NCI-H82 treated with DMSO at 0.1 percent for 48 hours (cell line): ENCODE data around the gene AIFM3.

ENCODE experiments used
- DNase-seq: peaks from one replicate; lab custom pipeline; 2025; ENCODE audit not compliant: unreplicated experiment; lab: John Stamatoyannopoulos, UW

The AIFM3 gene

DNA sequence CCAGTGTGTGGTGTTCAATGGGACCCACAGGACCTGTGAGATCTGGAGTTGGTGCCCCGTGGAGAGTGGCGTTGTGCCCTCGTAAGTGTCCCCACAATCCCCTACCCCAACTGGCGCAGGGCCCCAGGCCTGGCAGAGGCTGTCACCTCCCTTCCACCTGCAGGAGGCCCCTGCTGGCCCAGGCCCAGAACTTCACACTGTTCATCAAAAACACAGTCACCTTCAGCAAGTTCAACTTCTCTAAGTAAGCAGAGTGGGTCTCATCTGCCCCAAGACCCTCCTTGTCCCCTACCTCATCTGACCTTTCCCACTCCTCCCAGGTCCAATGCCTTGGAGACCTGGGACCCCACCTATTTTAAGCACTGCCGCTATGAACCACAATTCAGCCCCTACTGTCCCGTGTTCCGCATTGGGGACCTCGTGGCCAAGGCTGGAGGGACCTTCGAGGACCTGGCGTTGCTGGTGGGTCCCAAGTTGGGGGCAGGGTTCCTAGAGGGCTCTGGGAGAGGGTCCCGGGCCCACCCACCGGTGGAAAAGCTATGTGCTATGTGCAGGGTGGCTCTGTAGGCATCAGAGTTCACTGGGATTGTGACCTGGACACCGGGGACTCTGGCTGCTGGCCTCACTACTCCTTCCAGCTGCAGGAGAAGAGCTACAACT, 56.0 kb downstream of the AIFM3 start:
- no peak for DNase-seq

DNA sequence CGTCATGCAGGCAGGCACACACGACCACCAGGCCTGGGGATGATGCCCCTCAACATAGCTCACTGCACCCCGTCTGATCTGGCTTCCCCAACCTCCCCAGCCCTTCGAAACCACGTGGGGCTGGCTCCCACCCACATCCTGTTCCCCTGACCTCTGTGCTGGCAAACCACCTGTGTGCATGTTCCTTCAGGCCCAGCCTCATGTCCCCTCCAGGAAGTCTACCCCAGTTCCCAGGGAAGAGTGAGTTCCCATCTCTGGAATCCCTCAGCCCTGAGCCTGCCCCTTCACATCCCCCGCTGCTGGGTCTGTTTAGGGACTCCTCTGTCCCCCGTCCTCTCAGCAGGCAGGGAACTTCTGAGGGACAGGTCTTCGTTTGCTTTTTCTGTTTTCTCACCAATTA, 58.2 kb downstream of the AIFM3 start:
- no peak for DNase-seq

GRCh38 chr22:21025763-21026755, 59.0 kb downstream of the AIFM3 start:
- DNase-seq, result no peak

- DNase-seq, result peak; percentile 52
Measured at GRCh38 chr22:21026783-21027692, 60.0 kb downstream of the AIFM3 start.

DNA sequence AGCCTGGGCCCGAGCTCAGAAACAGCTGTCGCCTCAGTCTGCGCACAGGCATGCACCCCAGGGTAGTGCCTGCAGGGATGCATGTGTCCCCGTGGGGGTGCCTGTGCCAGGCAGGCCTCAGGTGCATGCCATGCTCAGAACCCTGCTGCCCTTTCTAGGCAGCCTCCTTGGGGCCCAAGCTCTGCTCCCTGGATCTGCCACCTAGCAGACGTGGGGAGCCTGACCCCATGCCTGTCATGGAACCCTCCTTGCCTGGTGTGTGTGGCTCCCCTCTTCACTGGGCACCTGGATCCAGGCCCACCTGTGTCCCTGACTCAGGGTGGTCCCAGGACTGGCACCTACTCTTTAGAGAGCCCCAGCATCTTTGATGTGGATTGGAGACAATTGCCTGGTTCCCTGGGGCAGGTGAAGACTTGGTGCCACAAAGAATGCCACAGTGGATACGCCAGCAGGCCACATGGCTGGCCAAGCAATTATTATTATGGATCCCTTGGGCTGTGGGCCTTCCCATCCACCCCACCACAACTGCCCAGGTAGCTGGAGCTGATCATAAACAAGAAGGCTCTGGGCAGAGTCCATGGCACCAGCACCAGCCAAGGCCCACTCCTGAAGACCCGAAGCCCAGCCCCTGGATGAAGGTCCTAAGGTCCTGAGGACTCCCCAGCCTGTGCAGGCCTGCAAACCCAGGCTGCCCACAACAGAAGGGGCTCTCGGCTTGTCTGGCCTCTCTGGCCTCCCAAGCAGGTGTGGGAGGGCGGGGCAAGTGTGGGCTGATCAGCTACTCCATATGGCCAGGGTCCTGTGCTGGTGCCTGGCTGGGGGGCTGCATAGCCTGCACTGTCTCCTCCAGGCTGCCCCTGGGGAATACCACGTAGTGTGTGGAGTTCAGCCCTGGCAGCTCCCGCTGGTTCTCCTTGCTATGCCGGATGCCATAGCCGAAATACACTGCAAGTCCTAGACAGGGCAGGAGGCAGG, 61.5 kb downstream of the AIFM3 start:
- peak; percentile 40 for DNase-seq

GRCh38 chr22:21029486-21030025, 62.5 kb downstream of the AIFM3 start:
- no peak for DNase-seq

GRCh38 chr22:21030032-21030431, 63.0 kb downstream of the AIFM3 start:
- no peak for DNase-seq
